Measurements from ENCODE around the gene NDUFA3. TPM values are rescaled to one million over a fixed set of nuclear protein-coding genes. Genes with fewer than 3 reads are reported as not detected.

NDUFA3 gene
- total and polyA plus RNA-seq, 2 donors (not counting 1 experiment from before 2014, with no cell fraction given) = 55.4 to 94.4 TPM

DNA sequence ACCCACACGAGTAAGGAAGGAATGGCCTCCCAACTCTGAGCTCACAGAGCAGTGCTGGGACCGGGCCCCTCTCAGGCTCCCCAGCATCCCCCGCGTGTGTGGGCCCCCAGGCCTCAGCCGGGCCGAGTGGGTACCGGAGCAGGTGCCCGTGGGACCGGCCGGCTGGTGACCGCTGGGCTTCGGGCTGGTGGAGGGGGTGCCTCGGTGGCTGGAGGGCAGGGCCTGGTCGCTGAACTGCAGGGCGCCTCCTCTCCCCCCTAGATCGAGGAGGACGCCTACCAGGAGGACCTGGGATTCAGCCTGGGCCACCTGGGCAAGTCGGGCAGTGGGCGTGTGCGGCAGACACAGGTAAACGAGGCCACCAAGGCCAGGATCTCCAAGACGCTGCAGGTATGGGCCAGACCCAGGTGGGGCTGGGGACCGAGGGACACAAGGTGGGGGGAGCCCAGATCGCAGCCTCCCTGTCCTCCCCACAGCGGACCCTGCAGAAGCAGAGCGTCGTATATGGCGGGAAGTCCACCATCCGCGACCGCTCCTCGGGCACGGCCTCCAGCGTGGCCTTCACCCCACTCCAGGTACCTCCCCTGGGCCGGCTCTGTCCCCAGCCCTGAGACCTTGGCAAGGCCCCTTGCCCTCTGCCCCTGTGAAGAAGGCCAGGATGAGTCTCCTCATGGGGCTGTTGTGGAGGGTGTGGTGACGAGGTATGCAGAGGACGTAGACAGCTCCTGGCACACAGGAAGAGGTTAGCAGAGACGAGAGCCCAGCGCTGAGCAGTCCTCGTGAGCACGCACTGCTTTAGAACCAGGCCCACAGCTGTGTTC is 26.4 kb downstream of the NDUFA3 start:
- no peak overlapping the region for H3K27ac Mint-ChIP-seq
- H3K4me1 ChIP-seq (ENCODE audit: control insufficient read depth in 2 of 2, insufficient read depth in 2 of 2, low read length in 2 of 2) = no peaks in the 10 kb centered on the region
- no peaks in the 10 kb centered on the region for H3K27me3 ChIP-seq (replicated peaks in 1 of 4; ENCODE audit: control extremely low read depth in 1 of 4, control insufficient read depth in 3 of 4, insufficient read depth in 4 of 4, low read length in 3 of 4)
- no peak for DNase-seq
- H4K20me1 ChIP-seq (ENCODE audit: control insufficient read depth, insufficient read depth, low read length, poor library complexity, severe bottlenecking) = no peaks in the 10 kb centered on the region
- no peak overlapping the region for H2AFZ ChIP-seq (ENCODE audit: insufficient read depth, low read depth, low read length, poor library complexity, severe bottlenecking)
- CTCF ChIA-PET = no interaction called here
- intact Hi-C loops (cut with micrococcal nuclease) = no loop called here
- POLR2A ChIA-PET = no interaction called here
- H3K79me2 ChIP-seq (ENCODE audit: control insufficient read depth, insufficient read depth, low read length) = no peaks in the 10 kb centered on the region
- H3K9me3 Mint-ChIP-seq (ENCODE audit: insufficient read depth) = no peaks in the 10 kb centered on the region
- H3K9ac ChIP-seq (ENCODE audit: low read length) = no peak overlapping the region
- H3K36me3 ChIP-seq (replicated peaks in 1 of 2; ENCODE audit: control extremely low read depth in 1 of 2, control insufficient read depth in 1 of 2, extremely low read depth in 1 of 2, insufficient read depth in 2 of 2, low read length in 1 of 2) = peaks cover 6 to 48% of the 10 kb centered on the region in 2 experiments
- H3K4me3 ChIP-seq (ENCODE audit: control extremely low read depth in 1 of 5, extremely low read depth in 1 of 5, insufficient read depth in 1 of 5, low read depth in 2 of 5, low read length in 4 of 5) = no peak overlapping the region
- H3K27me3 Mint-ChIP-seq = no peaks in the 10 kb centered on the region
- WGBS (ENCODE audit: insufficient coverage) = 96% methylated on average over 41 of the region's 41 CpGs
- H3K4me1 Mint-ChIP-seq = no peaks in the 10 kb centered on the region
- TF ChIP-seq, protein P1, sequence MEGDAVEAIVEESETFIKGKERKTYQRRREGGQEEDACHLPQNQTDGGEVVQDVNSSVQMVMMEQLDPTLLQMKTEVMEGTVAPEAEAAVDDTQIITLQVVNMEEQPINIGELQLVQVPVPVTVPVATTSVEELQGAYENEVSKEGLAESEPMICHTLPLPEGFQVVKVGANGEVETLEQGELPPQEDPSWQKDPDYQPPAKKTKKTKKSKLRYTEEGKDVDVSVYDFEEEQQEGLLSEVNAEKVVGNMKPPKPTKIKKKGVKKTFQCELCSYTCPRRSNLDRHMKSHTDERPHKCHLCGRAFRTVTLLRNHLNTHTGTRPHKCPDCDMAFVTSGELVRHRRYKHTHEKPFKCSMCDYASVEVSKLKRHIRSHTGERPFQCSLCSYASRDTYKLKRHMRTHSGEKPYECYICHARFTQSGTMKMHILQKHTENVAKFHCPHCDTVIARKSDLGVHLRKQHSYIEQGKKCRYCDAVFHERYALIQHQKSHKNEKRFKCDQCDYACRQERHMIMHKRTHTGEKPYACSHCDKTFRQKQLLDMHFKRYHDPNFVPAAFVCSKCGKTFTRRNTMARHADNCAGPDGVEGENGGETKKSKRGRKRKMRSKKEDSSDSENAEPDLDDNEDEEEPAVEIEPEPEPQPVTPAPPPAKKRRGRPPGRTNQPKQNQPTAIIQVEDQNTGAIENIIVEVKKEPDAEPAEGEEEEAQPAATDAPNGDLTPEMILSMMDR (IDR thresholded peaks at IDR 0.05) = no peak
- no peak for TF ChIP-seq EZH2 (IDR thresholded peaks at IDR 0.05; ENCODE audit: borderline replicate concordance, insufficient read depth, low read depth, low read length, poor library complexity, severe bottlenecking)
- no peak overlapping the region for H3K4me2 ChIP-seq (replicated peaks; ENCODE audit: low read depth, low read length, poor library complexity, severe bottlenecking)
- no peak overlapping the region for H3K4me3 Mint-ChIP-seq
- ATAC-seq (ENCODE audit: low read depth) = no peak
- no peaks in the 10 kb centered on the region for H3K9me3 ChIP-seq (ENCODE audit: control extremely low read depth in 1 of 3, control insufficient read depth in 2 of 3, insufficient read depth in 1 of 3, low read length in 2 of 3)
- H3K27ac ChIP-seq (ENCODE audit: low read length in 2 of 2) = no peak overlapping the region

DNA sequence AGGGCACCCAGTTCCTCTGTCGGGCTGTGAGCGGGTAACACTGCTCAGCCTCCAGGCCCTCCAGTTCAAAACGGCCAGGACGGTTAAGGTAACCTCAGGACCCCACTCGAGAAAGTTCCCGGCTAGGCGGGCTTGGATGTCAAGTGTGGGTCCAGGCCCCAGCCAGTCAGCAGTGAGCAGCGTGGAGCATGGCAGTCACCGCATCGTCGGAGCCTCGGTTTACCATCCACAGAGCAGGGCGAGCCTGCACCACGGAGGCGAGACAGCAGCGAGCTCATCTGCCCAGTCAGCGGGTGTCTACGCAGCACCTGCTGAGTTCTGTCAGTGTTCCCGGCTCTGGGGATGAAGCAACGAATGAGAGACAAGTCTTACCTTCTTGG is 27.0 kb downstream of the NDUFA3 start:
- ATAC-seq (ENCODE audit: low read depth) (no peak), DNase-seq (no peak)
- H3K9ac ChIP-seq (ENCODE audit: low read length) = no peak overlapping the region
- H2AFZ ChIP-seq (ENCODE audit: insufficient read depth, low read depth, low read length, poor library complexity, severe bottlenecking) = no peak overlapping the region
- no peak overlapping the region for H3K4me2 ChIP-seq (replicated peaks; ENCODE audit: low read depth, low read length, poor library complexity, severe bottlenecking)
- ChIA-PET CTCF (no interaction called here), POLR2A (no interaction called here)
- Mint-ChIP-seq H3K9me3 (ENCODE audit: insufficient read depth) (no peaks in the 10 kb centered on the region), H3K4me3 (no peak overlapping the region), H3K27ac (no peak overlapping the region), H3K4me1 (no peaks in the 10 kb centered on the region), H3K27me3 (peaks cover 4% of the 10 kb centered on the region)
- H3K4me3 ChIP-seq (ENCODE audit: control extremely low read depth in 1 of 5, extremely low read depth in 1 of 5, insufficient read depth in 1 of 5, low read depth in 2 of 5, low read length in 4 of 5) = no peak overlapping the region
- peaks cover 6 to 42% of the 10 kb centered on the region in 2 experiments for H3K36me3 ChIP-seq (replicated peaks in 1 of 2; ENCODE audit: control extremely low read depth in 1 of 2, control insufficient read depth in 1 of 2, extremely low read depth in 1 of 2, insufficient read depth in 2 of 2, low read length in 1 of 2)
- intact Hi-C loops (cut with micrococcal nuclease) = no loop called here
- no peaks in the 10 kb centered on the region for H3K4me1 ChIP-seq (ENCODE audit: control insufficient read depth in 2 of 2, insufficient read depth in 2 of 2, low read length in 2 of 2)
- H3K9me3 ChIP-seq (ENCODE audit: control extremely low read depth in 1 of 3, control insufficient read depth in 2 of 3, insufficient read depth in 1 of 3, low read length in 2 of 3) = no peaks in the 10 kb centered on the region
- 97% methylated on average over 20 of the region's 20 CpGs for WGBS (ENCODE audit: insufficient coverage)
- H3K79me2 ChIP-seq (ENCODE audit: control insufficient read depth, insufficient read depth, low read length) = no peaks in the 10 kb centered on the region
- TF ChIP-seq, protein P1 (IDR thresholded peaks at IDR 0.05) = no peak
- TF ChIP-seq EZH2 (IDR thresholded peaks at IDR 0.05; ENCODE audit: borderline replicate concordance, insufficient read depth, low read depth, low read length, poor library complexity, severe bottlenecking) = no peak
- H4K20me1 ChIP-seq (ENCODE audit: control insufficient read depth, insufficient read depth, low read length, poor library complexity, severe bottlenecking) = no peaks in the 10 kb centered on the region
- H3K27me3 ChIP-seq (replicated peaks in 1 of 4; ENCODE audit: control extremely low read depth in 1 of 4, control insufficient read depth in 3 of 4, insufficient read depth in 4 of 4, low read length in 3 of 4) = peaks cover 0 to 5% (median under 1%) of the 10 kb centered on the region in 4 experiments
- no peak overlapping the region for H3K27ac ChIP-seq (ENCODE audit: low read length in 2 of 2)
